ENCODE results near the gene THSD4.

Gene THSD4

GRCh38 chr15:71687902-71688508 is 572.7 kb downstream of the THSD4 start:
- TF ChIP-seq, protein P1, sequence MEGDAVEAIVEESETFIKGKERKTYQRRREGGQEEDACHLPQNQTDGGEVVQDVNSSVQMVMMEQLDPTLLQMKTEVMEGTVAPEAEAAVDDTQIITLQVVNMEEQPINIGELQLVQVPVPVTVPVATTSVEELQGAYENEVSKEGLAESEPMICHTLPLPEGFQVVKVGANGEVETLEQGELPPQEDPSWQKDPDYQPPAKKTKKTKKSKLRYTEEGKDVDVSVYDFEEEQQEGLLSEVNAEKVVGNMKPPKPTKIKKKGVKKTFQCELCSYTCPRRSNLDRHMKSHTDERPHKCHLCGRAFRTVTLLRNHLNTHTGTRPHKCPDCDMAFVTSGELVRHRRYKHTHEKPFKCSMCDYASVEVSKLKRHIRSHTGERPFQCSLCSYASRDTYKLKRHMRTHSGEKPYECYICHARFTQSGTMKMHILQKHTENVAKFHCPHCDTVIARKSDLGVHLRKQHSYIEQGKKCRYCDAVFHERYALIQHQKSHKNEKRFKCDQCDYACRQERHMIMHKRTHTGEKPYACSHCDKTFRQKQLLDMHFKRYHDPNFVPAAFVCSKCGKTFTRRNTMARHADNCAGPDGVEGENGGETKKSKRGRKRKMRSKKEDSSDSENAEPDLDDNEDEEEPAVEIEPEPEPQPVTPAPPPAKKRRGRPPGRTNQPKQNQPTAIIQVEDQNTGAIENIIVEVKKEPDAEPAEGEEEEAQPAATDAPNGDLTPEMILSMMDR (IDR thresholded peaks at IDR 0.05; ENCODE audit: low read depth, low read length) = no peak
- Histone ChIP-seq H3K4me3 (ENCODE audit: low read depth, low read length) (no peak overlapping the region), H3K27me3 (ENCODE audit: insufficient read depth, low read depth, severe bottlenecking) (no peaks in the 10 kb centered on the region), H3K27ac (no peak overlapping the region), H3K9me3 (ENCODE audit: severe bottlenecking) (no peaks in the 10 kb centered on the region), H3K36me3 (no peaks in the 10 kb centered on the region)
- no peak for DNase-seq

GRCh38 chr15:71688509-71689094 is 573.3 kb downstream of the THSD4 start:
- Histone ChIP-seq H3K9me3 (ENCODE audit: severe bottlenecking) (no peaks in the 10 kb centered on the region), H3K27me3 (ENCODE audit: insufficient read depth, low read depth, severe bottlenecking) (no peaks in the 10 kb centered on the region), H3K36me3 (no peaks in the 10 kb centered on the region), H3K4me3 (ENCODE audit: low read depth, low read length) (no peak overlapping the region), H3K27ac (no peak overlapping the region)
- TF ChIP-seq, protein P1 (IDR thresholded peaks at IDR 0.05; ENCODE audit: low read depth, low read length) = no peak
- DNase-seq = no peak

DNA sequence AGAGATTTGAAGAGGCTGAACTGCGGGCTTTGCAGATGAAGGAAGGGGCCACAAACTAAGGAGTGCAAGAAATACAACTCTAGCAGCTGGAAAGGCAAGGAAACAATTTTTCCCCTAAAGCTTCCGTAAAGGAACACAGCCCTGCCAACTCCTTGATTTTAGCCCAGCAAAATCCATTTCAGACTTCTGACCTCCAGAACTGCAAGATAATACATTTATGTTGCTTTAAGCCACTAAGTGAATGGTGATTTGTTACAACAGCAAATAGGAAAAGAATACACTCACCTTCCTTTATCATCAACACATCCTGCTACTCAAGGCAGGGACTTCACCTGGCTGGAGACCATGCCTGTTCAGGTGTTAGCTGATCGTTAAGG is 575.8 kb downstream of the THSD4 start:
- Histone ChIP-seq H3K36me3 (no peaks in the 10 kb centered on the region), H3K27me3 (ENCODE audit: insufficient read depth, low read depth, severe bottlenecking) (no peaks in the 10 kb centered on the region), H3K27ac (no peak overlapping the region), H3K4me3 (ENCODE audit: low read depth, low read length) (no peak overlapping the region), H3K9me3 (ENCODE audit: severe bottlenecking) (no peaks in the 10 kb centered on the region)
- TF ChIP-seq, protein P1 (IDR thresholded peaks at IDR 0.05; ENCODE audit: low read depth, low read length) = no peak
- DNase-seq = no peak

- H3K27ac ChIP-seq = no peak overlapping the region
- TF ChIP-seq, protein P1 (IDR thresholded peaks at IDR 0.05; ENCODE audit: low read depth, low read length) = no peak
- DNase-seq = no peak
Measured at GRCh38 chr15:71691458-71692417, 576.5 kb downstream of the THSD4 start.

DNA sequence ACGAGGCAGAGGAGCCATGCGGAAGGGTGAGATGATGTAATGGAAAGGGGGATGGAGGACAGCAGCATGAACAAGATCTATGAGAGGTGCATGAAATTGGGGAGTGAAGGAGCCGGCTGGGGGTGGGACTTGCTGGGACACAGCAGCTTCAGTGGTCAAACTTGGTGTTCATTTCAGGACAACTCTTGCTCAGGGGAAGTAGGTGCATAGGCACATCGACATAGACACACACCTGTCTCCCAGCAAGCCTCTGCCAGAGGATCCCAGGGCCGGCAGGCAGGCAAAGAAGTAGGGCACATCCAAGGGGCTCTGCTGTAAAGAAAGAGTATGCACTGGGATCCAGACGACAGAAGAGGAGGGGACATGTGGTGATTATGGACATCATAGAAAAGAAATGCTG is 582.0 kb downstream of the THSD4 start:
- TF ChIP-seq, protein P1 (IDR thresholded peaks at IDR 0.05; ENCODE audit: low read depth, low read length) = no peak
- Histone ChIP-seq H3K27me3 (ENCODE audit: insufficient read depth, low read depth, severe bottlenecking) (no peaks in the 10 kb centered on the region), H3K27ac (no peak overlapping the region), H3K9me3 (ENCODE audit: severe bottlenecking) (no peaks in the 10 kb centered on the region), H3K4me3 (ENCODE audit: low read depth, low read length) (no peak overlapping the region), H3K36me3 (no peaks in the 10 kb centered on the region)
- no peak for DNase-seq

More at GRCh38 chr15:71691458-71692417, 576.5 kb downstream of the THSD4 start:
- no peak overlapping the region for H3K4me3 ChIP-seq (ENCODE audit: low read depth, low read length)
- no peaks in the 10 kb centered on the region for H3K9me3 ChIP-seq (ENCODE audit: severe bottlenecking)
- H3K27me3 ChIP-seq (ENCODE audit: insufficient read depth, low read depth, severe bottlenecking) = no peaks in the 10 kb centered on the region
- H3K36me3 ChIP-seq = no peaks in the 10 kb centered on the region
